ENCODE results near the gene MRPL28.
A peak's percentile ranks its signal among the peaks of the same experiment; 100 is the strongest.

Gene MRPL28

GRCh38 chr16:373020-373598 lies 2.8 kb upstream of the MRPL28 start:
- H3K36me3 ChIP-seq (ENCODE audit: low read depth) = peaks cover 20% of the 10 kb centered on the region
- ATAC-seq (ENCODE audit: low read depth) = no peak

GRCh38 chr16:372302-372983 lies 2.1 kb upstream of the MRPL28 start:
- ATAC-seq (ENCODE audit: low read depth) = no peak
- H3K27me3 ChIP-seq (ENCODE audit: insufficient read depth, poor library complexity, severe bottlenecking) = no peaks in the 10 kb centered on the region
- H3K4me1 ChIP-seq (ENCODE audit: insufficient read depth, poor library complexity, severe bottlenecking) = peaks cover 2% of the 10 kb centered on the region
- TF ChIP-seq CTCF (IDR thresholded peaks at IDR 0.05; ENCODE audit: poor library complexity, severe bottlenecking) = no peak
- no peak overlapping the region for H3K27ac ChIP-seq (ENCODE audit: poor library complexity, severe bottlenecking)
- H3K4me3 ChIP-seq (ENCODE audit: severe bottlenecking) = no peak overlapping the region
- no peaks in the 10 kb centered on the region for H3K9me3 ChIP-seq (ENCODE audit: severe bottlenecking)
- H3K36me3 ChIP-seq (ENCODE audit: low read depth) = peaks cover 22% of the 10 kb centered on the region
- peak; percentile 47 for DNase-seq (ENCODE audit: low spot score)

More at GRCh38 chr16:373020-373598, 2.8 kb upstream of the MRPL28 start:
- Histone ChIP-seq H3K9me3 (ENCODE audit: severe bottlenecking) (no peaks in the 10 kb centered on the region), H3K4me3 (ENCODE audit: severe bottlenecking) (no peak overlapping the region), H3K27ac (ENCODE audit: poor library complexity, severe bottlenecking) (no peak overlapping the region), H3K27me3 (ENCODE audit: insufficient read depth, poor library complexity, severe bottlenecking) (no peaks in the 10 kb centered on the region), H3K4me1 (ENCODE audit: insufficient read depth, poor library complexity, severe bottlenecking) (peaks cover 2% of the 10 kb centered on the region)
- no peak for TF ChIP-seq CTCF (IDR thresholded peaks at IDR 0.05; ENCODE audit: poor library complexity, severe bottlenecking)
- no peak for DNase-seq (ENCODE audit: low spot score)

- Histone ChIP-seq H3K9me3 (ENCODE audit: severe bottlenecking) (no peaks in the 10 kb centered on the region), H3K27ac (ENCODE audit: poor library complexity, severe bottlenecking) (peak overlapping the region; percentile 47), H3K27me3 (ENCODE audit: insufficient read depth, poor library complexity, severe bottlenecking) (no peaks in the 10 kb centered on the region), H3K36me3 (ENCODE audit: low read depth) (peaks cover 22% of the 10 kb centered on the region), H3K4me3 (ENCODE audit: severe bottlenecking) (no peak overlapping the region), H3K4me1 (ENCODE audit: insufficient read depth, poor library complexity, severe bottlenecking) (peaks cover 2% of the 10 kb centered on the region)
- no peak for TF ChIP-seq CTCF (IDR thresholded peaks at IDR 0.05; ENCODE audit: poor library complexity, severe bottlenecking)
- ATAC-seq (ENCODE audit: low read depth) (no peak), DNase-seq (ENCODE audit: low spot score) (no peak)
Measured at GRCh38 chr16:371515-372301, 1.4 kb upstream of the MRPL28 start.

- Histone ChIP-seq H3K4me3 (ENCODE audit: severe bottlenecking) (peak overlapping the region; percentile 12), H3K36me3 (ENCODE audit: low read depth) (peaks cover 22% of the 10 kb centered on the region), H3K27ac (ENCODE audit: poor library complexity, severe bottlenecking) (peak overlapping the region; percentile 47), H3K4me1 (ENCODE audit: insufficient read depth, poor library complexity, severe bottlenecking) (peaks cover 2% of the 10 kb centered on the region), H3K9me3 (ENCODE audit: severe bottlenecking) (no peaks in the 10 kb centered on the region), H3K27me3 (ENCODE audit: insufficient read depth, poor library complexity, severe bottlenecking) (no peaks in the 10 kb centered on the region)
- DNase-seq (ENCODE audit: low spot score) (no peak), ATAC-seq (ENCODE audit: low read depth) (no peak)
- no peak for TF ChIP-seq CTCF (IDR thresholded peaks at IDR 0.05; ENCODE audit: poor library complexity, severe bottlenecking)
Measured at GRCh38 chr16:370979-371514, 709 bp upstream of the MRPL28 start.

All from RWPE2 (cell line).